LNCaP clone FGC (cell line): Measurements from ENCODE around the gene FBXO11.

Experiments used
- DNase-seq: peaks from one replicate; pipeline ENCODE4 v3.0.0-alpha.2; 2011; ENCODE audit warnings: low read depth
- H3K4me3 ChIP-seq: 2 replicates; pipeline ENCODE4 v1.5.1; 2011; ENCODE audit warnings: mild to moderate bottlenecking, low read depth, low read length, control low read depth
- CTCF ChIP-seq: IDR thresholded peaks from 2 replicates; pipeline ENCODE4 v1.5.1; 2012; ENCODE audit warnings: mild to moderate bottlenecking; ENCODE audit not compliant: control insufficient read depth, insufficient read depth; ENCODE audit errors: extremely low read depth

The FBXO11 gene

GRCh38 chr2:47803363-47803762 lies 102.9 kb downstream of the FBXO11 start:
- no peak overlapping the region for H3K4me3 ChIP-seq
- DNase-seq = no peak
- no peak for TF ChIP-seq CTCF

GRCh38 chr2:47801118-47801517 lies 105.2 kb downstream of the FBXO11 start:
- DNase-seq = no peak
- no peak overlapping the region for H3K4me3 ChIP-seq
- TF ChIP-seq CTCF = no peak

- TF ChIP-seq CTCF = no peak
- DNase-seq = no peak
- H3K4me3 ChIP-seq = no peak overlapping the region
Measured at GRCh38 chr2:47799031-47799609, 107.2 kb downstream of the FBXO11 start.

GRCh38 chr2:47798631-47799030 lies 107.7 kb downstream of the FBXO11 start:
- TF ChIP-seq CTCF = no peak
- H3K4me3 ChIP-seq = no peak overlapping the region
- DNase-seq = no peak

GRCh38 chr2:47796090-47796697 lies 110.1 kb downstream of the FBXO11 start:
- no peak for DNase-seq
- TF ChIP-seq CTCF = no peak
- no peak overlapping the region for H3K4me3 ChIP-seq

GRCh38 chr2:47785986-47786385 lies 120.3 kb downstream of the FBXO11 start:
- H3K4me3 ChIP-seq = no peak overlapping the region
- no peak for TF ChIP-seq CTCF
- no peak for DNase-seq

GRCh38 chr2:47784352-47784851 lies 121.9 kb downstream of the FBXO11 start:
- no peak for DNase-seq
- TF ChIP-seq CTCF = no peak
- H3K4me3 ChIP-seq = peak overlapping the region; percentile 70
